ENCODE measurements around the gene PLEKHJ1. TPM values are rescaled to one million over a fixed set of nuclear protein-coding genes. Genes with fewer than 3 reads are reported as not detected.

The PLEKHJ1 gene
- total and polyA plus RNA-seq, 4 donors, result 64.4 to 76.4 (median 67.3) TPM

GRCh38 chr19:2225415-2226050, 10.6 kb downstream of the PLEKHJ1 start:
- ATAC-seq (ENCODE audit: insufficient read depth, low FRiP score) (no peak), DNase-seq (no peak)
- Histone ChIP-seq H3K4me3 (no peak overlapping the region), H3K9ac (ENCODE audit: insufficient read depth in 1 of 2, low read length in 2 of 2) (no peak overlapping the region), H3K27ac (ENCODE audit: low read depth in 1 of 2, low read length in 1 of 2) (no peak overlapping the region), H3K9me3 (ENCODE audit: control insufficient read depth in 4 of 4, insufficient read depth in 3 of 4, low read length in 3 of 4) (no peaks in the 10 kb centered on the region), H3K36me3 (ENCODE audit: control insufficient read depth in 4 of 4, insufficient read depth in 4 of 4, low read length in 4 of 4) (peaks cover 8 to 86% (median 17%) of the 10 kb centered on the region in 4 donors), H3K27me3 (ENCODE audit: control insufficient read depth in 3 of 3, insufficient read depth in 3 of 3, low read length in 2 of 3) (no peaks in the 10 kb centered on the region), H3K4me1 (ENCODE audit: control insufficient read depth in 5 of 5, insufficient read depth in 5 of 5, low read length in 5 of 5) (peaks cover 0 to 3% (median 0%) of the 10 kb centered on the region in 5 donors)
- WGBS, 2 donors, result 96 to 98% methylated on average over 32 of the region's 32 CpGs
- TF ChIP-seq CTCF (IDR thresholded peaks at IDR 0.05; ENCODE audit: control extremely low read depth, extremely low read depth), result no peak

- Histone ChIP-seq H3K4me3 (no peak overlapping the region), H3K9me3 (ENCODE audit: control insufficient read depth in 4 of 4, insufficient read depth in 3 of 4, low read length in 3 of 4) (no peaks in the 10 kb centered on the region), H3K27ac (ENCODE audit: low read depth in 1 of 2, low read length in 1 of 2) (no peak overlapping the region), H3K36me3 (ENCODE audit: control insufficient read depth in 4 of 4, insufficient read depth in 4 of 4, low read length in 4 of 4) (peaks cover 10 to 87% (median 15%) of the 10 kb centered on the region in 4 donors), H3K9ac (ENCODE audit: insufficient read depth in 1 of 2, low read length in 2 of 2) (no peak overlapping the region), H3K27me3 (ENCODE audit: control insufficient read depth in 3 of 3, insufficient read depth in 3 of 3, low read length in 2 of 3) (no peaks in the 10 kb centered on the region), H3K4me1 (ENCODE audit: control insufficient read depth in 5 of 5, insufficient read depth in 5 of 5, low read length in 5 of 5) (peaks cover 0 to 3% (median 0%) of the 10 kb centered on the region in 5 donors)
- no peak for DNase-seq
- 92 to 94% methylated on average over 13 of the region's 13 CpGs for WGBS, 2 donors
- no peak for TF ChIP-seq CTCF (IDR thresholded peaks at IDR 0.05; ENCODE audit: control extremely low read depth, extremely low read depth)
- ATAC-seq (ENCODE audit: insufficient read depth, low FRiP score), result no peak
Measured at GRCh38 chr19:2224754-2225349, 11.3 kb downstream of the PLEKHJ1 start.

GRCh38 chr19:2223959-2224358, 12.2 kb downstream of the PLEKHJ1 start:
- H3K9me3 ChIP-seq (ENCODE audit: control insufficient read depth in 4 of 4, insufficient read depth in 3 of 4, low read length in 3 of 4), result no peaks in the 10 kb centered on the region
- peaks cover 0 to 3% (median 0%) of the 10 kb centered on the region in 5 donors for H3K4me1 ChIP-seq (ENCODE audit: control insufficient read depth in 5 of 5, insufficient read depth in 5 of 5, low read length in 5 of 5)
- no peak for TF ChIP-seq CTCF (IDR thresholded peaks at IDR 0.05; ENCODE audit: control extremely low read depth, extremely low read depth)
- DNase-seq, result no peak
- H3K36me3 ChIP-seq (ENCODE audit: control insufficient read depth in 4 of 4, insufficient read depth in 4 of 4, low read length in 4 of 4), result peaks cover 11 to 88% (median 15%) of the 10 kb centered on the region in 4 donors
- H3K27ac ChIP-seq (ENCODE audit: low read depth in 1 of 2, low read length in 1 of 2), result no peak overlapping the region
- no peaks in the 10 kb centered on the region for H3K27me3 ChIP-seq (ENCODE audit: control insufficient read depth in 3 of 3, insufficient read depth in 3 of 3, low read length in 2 of 3)
- ATAC-seq (ENCODE audit: insufficient read depth, low FRiP score), result no peak
- WGBS, 2 donors, result 91 to 93% methylated on average over 14 of the region's 14 CpGs
- H3K4me3 ChIP-seq, result no peak overlapping the region
- no peak overlapping the region for H3K9ac ChIP-seq (ENCODE audit: insufficient read depth in 1 of 2, low read length in 2 of 2)
